K562 (cell line): ENCODE measurements around the gene MCCC2. TPM values are rescaled to one million over a fixed set of nuclear protein-coding genes. Genes with fewer than 3 reads are reported as not detected.

Experiments used
- ATAC-seq: fragments of 200-7000 bp; cut with Tn5 transposase; 3 replicates; pipeline ENCODE4 v1.9.1; 2020; ENCODE audit warnings: moderate library complexity
- BruUV-seq: library from RNA; stranded (reverse); fragments of 400-500 nt; replicated peaks from 2 replicates; lab custom pipeline; 2021; lab: Mats Ljungman, UMichigan
- CTCF ChIA-PET: fragments of 300-600 bp; formaldehyde crosslinking; extraction: SDS; loops from one replicate; lab custom pipeline; 2021; ENCODE audit warnings: low intra/inter-chr PET ratio; lab: Yijun Ruan, JAX
- POLR2A ChIA-PET: fragments of 300-600, 350-650 bp; sonication (Branson Sonifier 250); formaldehyde crosslinking; extraction: SDS; loops from one replicate; lab custom pipeline; 2021; ENCODE audit warnings: antibody characterized with exemption, inconsistent platforms; lab: Yijun Ruan, JAX
- DNase-seq, 4 experiments: peaks; one replicate each; pipeline versions ENCODE4 v3.0.0 to v3.0.0-alpha.2; 2011 to 2018; ENCODE audit warnings: low spot score in 3 of 4, mixed read lengths in 3 of 4; ENCODE audit errors: extremely low read depth in 1 of 4
- FAIRE-seq: peaks from 2 replicates; lab custom pipeline; 2011; peaks lifted over from hg19 to GRCh38; lab: Jason Lieb, UNC
- H2AFZ ChIP-seq: 2 replicates; pipeline ENCODE4 v1.6.0; 2011; ENCODE audit warnings: low read depth, low read length, control low read depth, inconsistent platforms
- H3K27ac ChIP-seq: fragments of 200-600 bp; 3 replicates; pipeline ENCODE4 v1.8.0; 2011; ENCODE audit warnings: low read depth, mild to moderate bottlenecking, control low read depth, inconsistent platforms, low read length, moderate library complexity, mixed read lengths; ENCODE audit errors: extremely low read depth
- H3K27me3 ChIP-seq, 2 experiments: fragments of 300-600 bp in 1 of 2; 2 replicates in 1 of 2; 3 replicates in 1 of 2; pipeline versions ENCODE4 v1.6.0 to v1.8.0; 2011; ENCODE audit warnings: inconsistent platforms in 2 of 2, low read length in 2 of 2, mild to moderate bottlenecking in 1 of 2, mixed read lengths in 1 of 2, moderate library complexity in 1 of 2; ENCODE audit not compliant: control insufficient read depth in 2 of 2, insufficient read depth in 2 of 2
- H3K36me3 ChIP-seq: fragments of 300-600 bp; 3 replicates; pipeline ENCODE4 v1.8.0; 2011; ENCODE audit warnings: mild to moderate bottlenecking, low read length, inconsistent platforms; ENCODE audit not compliant: control insufficient read depth, insufficient read depth
- H3K4me1 ChIP-seq, 2 experiments: fragments of 200-600 bp in 1 of 2; replicated peaks in 1 of 2; 2 replicates in 1 of 2; 3 replicates in 1 of 2; pipeline versions ENCODE4 v1.5.1 to v1.8.0; 2011; ENCODE audit warnings: inconsistent platforms in 2 of 2, low read length in 2 of 2, mild to moderate bottlenecking in 1 of 2, mixed read lengths in 1 of 2, moderate library complexity in 1 of 2; ENCODE audit not compliant: control insufficient read depth in 2 of 2, insufficient read depth in 2 of 2
- H3K4me2 ChIP-seq: 2 replicates; pipeline ENCODE4 v1.6.1; 2011; ENCODE audit warnings: low read length, control low read depth, inconsistent platforms, mixed read lengths; ENCODE audit not compliant: insufficient read depth
- H3K4me3 ChIP-seq: fragments of 200-600 bp; sonication (generic), shearing (Covaris generic); 2 replicates; pipeline ENCODE4 v1.5.1; 2016; ENCODE audit warnings: control low read depth, inconsistent platforms
- H3K79me2 ChIP-seq: fragments of 200-600 bp; 3 replicates; pipeline ENCODE4 v1.8.0; 2011; ENCODE audit warnings: low read length, inconsistent platforms; ENCODE audit not compliant: control insufficient read depth, insufficient read depth
- H3K9ac ChIP-seq, 2 experiments: 2 replicates each; pipeline versions ENCODE4 v1.6.0 to v1.6.1; 2011; ENCODE audit warnings: low read depth in 2 of 2, low read length in 2 of 2, control low read depth in 1 of 2, inconsistent platforms in 1 of 2, mild to moderate bottlenecking in 1 of 2, mixed read lengths in 1 of 2; ENCODE audit not compliant: insufficient read depth in 1 of 2
- H3K9me1 ChIP-seq: one replicate; pipeline ENCODE4 v1.6.0; 2011; ENCODE audit warnings: inconsistent platforms, mild to moderate bottlenecking, low read length, moderate library complexity; ENCODE audit not compliant: control insufficient read depth, insufficient read depth
- H3K9me3 ChIP-seq: replicated peaks from 2 replicates; pipeline ENCODE4 v1.5.1; 2011; ENCODE audit warnings: low read depth, low read length, inconsistent platforms; ENCODE audit not compliant: control insufficient read depth, insufficient read depth
- H4K20me1 ChIP-seq: replicated peaks from 2 replicates; pipeline ENCODE4 v1.6.1; 2011; ENCODE audit warnings: low read length, inconsistent platforms, mixed read lengths; ENCODE audit not compliant: control insufficient read depth, insufficient read depth
- ARNT ChIP-seq, 2 experiments: fragments of 450-650 bp; IDR thresholded peaks; 2 replicates each; pipeline ENCODE4 v1.6.1; 2016; ENCODE audit warnings: mild to moderate bottlenecking in 1 of 2
- CBFA2T2 ChIP-seq: fragments of 450-650 bp; conservative IDR thresholded peaks from 2 replicates; pipeline ENCODE4 v1.6.1; 2017; ENCODE audit warnings: mild to moderate bottlenecking
- ERF ChIP-seq: fragments of 450-650 bp; formaldehyde crosslinking; IDR thresholded peaks from 2 replicates; pipeline ENCODE4 v1.4.0; 2020; ENCODE audit warnings: mild to moderate bottlenecking, mixed read lengths
- PHF20 ChIP-seq: fragments of 450-650 bp; IDR thresholded peaks from 2 replicates; pipeline ENCODE4 v1.6.1; 2018; ENCODE audit not compliant: partially characterized antibody
- RFX1 ChIP-seq: fragments of 450-650 bp; IDR thresholded peaks from 2 replicates; pipeline ENCODE4 v1.6.1; 2016; ENCODE audit warnings: mild to moderate bottlenecking, moderate library complexity
- TAF15 ChIP-seq: fragments of 200-400 bp; formaldehyde crosslinking; IDR thresholded peaks from 2 replicates; pipeline ENCODE4 v1.6.1; 2017; ENCODE audit warnings: mild to moderate bottlenecking, low read depth, low read length, moderate library complexity
- ZBTB17 ChIP-seq: fragments of 450-650 bp; formaldehyde crosslinking; IDR thresholded peaks from 2 replicates; pipeline ENCODE4 v1.4.0; 2020; ENCODE audit warnings: mild to moderate bottlenecking
- ZNF79 ChIP-seq: fragments of 250-450 bp; sonication (Bioruptor Pico); IDR thresholded peaks from 2 replicates; pipeline ENCODE4 v1.4.0; 2020; ENCODE audit warnings: low read depth, mild to moderate bottlenecking, moderate library complexity
- WGBS: fragments of 100-300 bp; shearing (Covaris generic); methylation state at CpG from one replicate; pipeline ENCODE4 v1.1.6; 2016; ENCODE audit warnings: low coverage, mixed read lengths; ENCODE audit not compliant: insufficient coverage; ENCODE audit errors: missing lambda C conversion rate; 5-methylcytosine and 5-hydroxymethylcytosine counted together
- in situ Hi-C: fragments of 300-500 bp; cut with MboI; formaldehyde crosslinking; loops from 4 replicates; pipeline ENCODE4 v1.15.0; 2018; ENCODE audit warnings: inconsistent platforms, mixed read lengths
- intact Hi-C: fragments of 100-400 bp; cut with micrococcal nuclease; formaldehyde crosslinking; loops from 2 replicates; pipeline ENCODE4 v1.14.2; 2022
- polyA plus RNA-seq, 8 experiments: library from polyadenylated mRNA; depleted of rRNA in 4 of 8; stranded (reverse) in 5 of 8; unstranded in 3 of 8; fragments of >200 nt; fragmentation: Nextera tagmentation in 2 of 8; fragmentation: Illumina TruSeq in 1 of 8; extraction: Ambion mirVana in 2 of 8; extraction: Trizol in 1 of 8; gene quantifications; 2 replicates each; pipeline versions ENCODE4 v1.2.1 to v1.2.3, GENCODE V29; 2011 to 2014; ENCODE audit warnings: inconsistent platforms in 1 of 8, missing spikeins in 1 of 8
- total RNA-seq, 7 experiments: library from RNA; depleted of rRNA in 6 of 7; stranded (reverse); fragments of >200 nt in 6 of 7; fragmentation: Illumina TruSeq in 2 of 7; extraction: Trizol in 2 of 7; gene quantifications; 2 replicates each; pipeline versions ENCODE4 v1.2.1 to v1.2.3, GENCODE V29; 2011 to 2021; ENCODE audit warnings: low replicate concordance in 1 of 7
- TF ChIP-seq, protein P1 (sequence below): fragments of 450-650 bp; formaldehyde crosslinking; IDR thresholded peaks from 2 replicates; pipeline ENCODE4 v1.4.0; 2022; ENCODE audit warnings: mild to moderate bottlenecking, moderate library complexity
- TF ChIP-seq, protein P2 (sequence below): sonication (generic); formaldehyde crosslinking; IDR thresholded peaks from 2 replicates; pipeline ENCODE4 v1.8.1; 2023; ENCODE audit warnings: missing genetic modification reagents, mild to moderate bottlenecking, borderline replicate concordance

Gene MCCC2
- total and polyA plus RNA-seq, 9 of the 15 experiments (the other 6 are each of a cell fraction or from before 2014, with no cell fraction given): 17.1 to 77.9 (median 52.5) TPM

DNA sequence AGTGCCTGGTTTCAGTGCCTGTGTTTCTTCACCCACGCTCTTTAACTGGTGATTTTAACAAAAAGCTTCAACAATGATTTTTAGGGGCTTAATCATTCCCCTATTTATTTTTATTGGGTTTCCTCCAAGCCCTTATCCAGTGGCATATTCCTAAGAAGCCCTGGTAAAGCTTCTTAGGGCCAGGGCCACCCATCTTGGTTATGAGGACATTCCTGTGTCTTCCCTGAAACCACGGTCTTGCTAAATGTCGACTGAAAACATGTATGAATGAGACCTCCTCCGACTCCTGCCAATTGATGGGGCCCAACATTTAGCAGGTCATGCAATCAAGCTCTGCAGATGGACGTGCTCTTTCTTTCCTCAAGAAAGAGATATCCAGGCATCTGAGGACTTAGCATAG, 118.3 kb downstream of the MCCC2 start (continued):
- TF ChIP-seq, protein P1, sequence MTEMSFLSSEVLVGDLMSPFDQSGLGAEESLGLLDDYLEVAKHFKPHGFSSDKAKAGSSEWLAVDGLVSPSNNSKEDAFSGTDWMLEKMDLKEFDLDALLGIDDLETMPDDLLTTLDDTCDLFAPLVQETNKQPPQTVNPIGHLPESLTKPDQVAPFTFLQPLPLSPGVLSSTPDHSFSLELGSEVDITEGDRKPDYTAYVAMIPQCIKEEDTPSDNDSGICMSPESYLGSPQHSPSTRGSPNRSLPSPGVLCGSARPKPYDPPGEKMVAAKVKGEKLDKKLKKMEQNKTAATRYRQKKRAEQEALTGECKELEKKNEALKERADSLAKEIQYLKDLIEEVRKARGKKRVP (CRISPR knock-in tag): no peak
- TF ChIP-seq ZBTB17 (CRISPR knock-in tag): no peak
- no peak for TF ChIP-seq RFX1
- TF ChIP-seq ZNF79 (CRISPR knock-in tag): no peak
- no peak for TF ChIP-seq TAF15

DNA sequence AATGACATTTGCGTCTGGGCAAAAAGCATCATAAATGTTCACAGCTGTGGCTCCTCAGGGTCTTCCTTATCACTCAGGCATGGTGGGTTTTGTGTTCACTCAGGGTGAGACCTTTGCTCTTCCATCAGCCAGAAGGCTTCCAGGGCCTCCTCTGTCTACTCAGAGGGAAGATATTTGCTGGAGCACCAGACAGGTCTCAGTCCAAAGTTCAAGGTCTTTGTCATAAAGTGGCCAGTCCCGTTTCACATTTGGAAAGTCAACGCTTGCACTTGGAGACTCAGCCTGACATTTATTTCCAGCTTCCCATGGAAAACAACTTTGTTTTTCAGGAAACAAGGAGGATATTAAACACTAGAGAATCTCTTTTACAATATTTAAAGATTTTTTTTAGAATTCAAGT, 119.8 kb downstream of the MCCC2 start:
- Histone ChIP-seq H3K79me2 (no peaks in the 10 kb centered on the region), H3K4me3 (no peak overlapping the region), H3K27ac (no peak overlapping the region), H4K20me1 (no peaks in the 10 kb centered on the region), H3K36me3 (no peaks in the 10 kb centered on the region), H3K4me1 (no peaks in the 10 kb centered on the region), H3K9ac (no peak overlapping the region), H3K4me2 (no peak overlapping the region), H2AFZ (no peak overlapping the region), H3K27me3 (peaks cover 21 to 30% of the 10 kb centered on the region in 2 experiments), H3K9me1 (peaks cover 2% of the 10 kb centered on the region), H3K9me3 (no peaks in the 10 kb centered on the region)
- no peak for FAIRE-seq
- no peak for ATAC-seq
- intact Hi-C loops: no loop called here
- in situ Hi-C loops: no loop called here
- DNase-seq: no peak
- ChIA-PET POLR2A (interaction anchor here (0.7 kb wide), 1 partner anchor 13 kb away, joined by 3 read pairs; the partner anchor contains the start of gene CARTPT), CTCF (interaction anchor here (0.6 kb wide), 1 partner anchor 114 kb away, joined by 5 read pairs; no protein-coding TSS in a partner anchor)
- 0% methylated on average over 3 of the region's 3 CpGs for WGBS
- no TSS peak for BruUV-seq
- no peak for TF ChIP-seq ERF (CRISPR knock-in tag)
- TF ChIP-seq PHF20: no peak
- TF ChIP-seq, protein P2, sequence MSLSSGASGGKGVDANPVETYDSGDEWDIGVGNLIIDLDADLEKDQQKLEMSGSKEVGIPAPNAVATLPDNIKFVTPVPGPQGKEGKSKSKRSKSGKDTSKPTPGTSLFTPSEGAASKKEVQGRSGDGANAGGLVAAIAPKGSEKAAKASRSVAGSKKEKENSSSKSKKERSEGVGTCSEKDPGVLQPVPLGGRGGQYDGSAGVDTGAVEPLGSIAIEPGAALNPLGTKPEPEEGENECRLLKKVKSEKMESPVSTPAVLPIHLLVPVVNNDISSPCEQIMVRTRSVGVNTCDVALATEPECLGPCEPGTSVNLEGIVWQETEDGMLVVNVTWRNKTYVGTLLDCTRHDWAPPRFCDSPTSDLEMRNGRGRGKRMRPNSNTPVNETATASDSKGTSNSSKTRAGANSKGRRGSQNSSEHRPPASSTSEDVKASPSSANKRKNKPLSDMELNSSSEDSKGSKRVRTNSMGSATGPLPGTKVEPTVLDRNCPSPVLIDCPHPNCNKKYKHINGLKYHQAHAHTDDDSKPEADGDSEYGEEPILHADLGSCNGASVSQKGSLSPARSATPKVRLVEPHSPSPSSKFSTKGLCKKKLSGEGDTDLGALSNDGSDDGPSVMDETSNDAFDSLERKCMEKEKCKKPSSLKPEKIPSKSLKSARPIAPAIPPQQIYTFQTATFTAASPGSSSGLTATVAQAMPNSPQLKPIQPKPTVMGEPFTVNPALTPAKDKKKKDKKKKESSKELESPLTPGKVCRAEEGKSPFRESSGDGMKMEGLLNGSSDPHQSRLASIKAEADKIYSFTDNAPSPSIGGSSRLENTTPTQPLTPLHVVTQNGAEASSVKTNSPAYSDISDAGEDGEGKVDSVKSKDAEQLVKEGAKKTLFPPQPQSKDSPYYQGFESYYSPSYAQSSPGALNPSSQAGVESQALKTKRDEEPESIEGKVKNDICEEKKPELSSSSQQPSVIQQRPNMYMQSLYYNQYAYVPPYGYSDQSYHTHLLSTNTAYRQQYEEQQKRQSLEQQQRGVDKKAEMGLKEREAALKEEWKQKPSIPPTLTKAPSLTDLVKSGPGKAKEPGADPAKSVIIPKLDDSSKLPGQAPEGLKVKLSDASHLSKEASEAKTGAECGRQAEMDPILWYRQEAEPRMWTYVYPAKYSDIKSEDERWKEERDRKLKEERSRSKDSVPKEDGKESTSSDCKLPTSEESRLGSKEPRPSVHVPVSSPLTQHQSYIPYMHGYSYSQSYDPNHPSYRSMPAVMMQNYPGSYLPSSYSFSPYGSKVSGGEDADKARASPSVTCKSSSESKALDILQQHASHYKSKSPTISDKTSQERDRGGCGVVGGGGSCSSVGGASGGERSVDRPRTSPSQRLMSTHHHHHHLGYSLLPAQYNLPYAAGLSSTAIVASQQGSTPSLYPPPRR (CRISPR knock-in tag): no peak
- no peak for TF ChIP-seq ARNT (IDR thresholded peaks at IDR 0.05)
- TF ChIP-seq CBFA2T2: no peak
